CD4-positive, alpha-beta T cell treated with Interleukin-15 for 1 hour (primary cell): ENCODE measurements around the gene CYP4B1.
"Not testable (repeated sequence)": the region's sequence is repeated elsewhere in the genome, so short reads cannot be mapped to it uniquely, and the experiment has no call there.

Experiments used
- DNase-seq: peaks from one replicate; pipeline ENCODE4 v3.0.0-alpha.2; 2020

The CYP4B1 gene

GRCh38 chr1:46798810-46799209 lies at the start of gene CYP4B1:
Gene CYP4B1, plus strand, starts transcription at chr1:46799046. Its CDS starts 36 bp downstream, at chr1:46799082.
- DNase-seq = no peak

- no peak for DNase-seq
Measured at GRCh38 chr1:46749404-46749803, 49.4 kb upstream of the CYP4B1 start.

- no peak for DNase-seq
Measured at GRCh38 chr1:46749921-46750404, 48.9 kb upstream of the CYP4B1 start.

GRCh38 chr1:46753985-46754384 lies 44.9 kb upstream of the CYP4B1 start:
- DNase-seq = no peak

GRCh38 chr1:46754707-46755106 lies 44.1 kb upstream of the CYP4B1 start:
- DNase-seq = not testable (repeated sequence)

- DNase-seq = no peak
Measured at GRCh38 chr1:46755121-46755520, 43.7 kb upstream of the CYP4B1 start.

- no peak for DNase-seq
Measured at GRCh38 chr1:46757247-46757955, 41.4 kb upstream of the CYP4B1 start.

GRCh38 chr1:46757956-46758528 lies 40.8 kb upstream of the CYP4B1 start:
- DNase-seq = no peak

- no peak for DNase-seq
Measured at GRCh38 chr1:46760558-46761166, 38.2 kb upstream of the CYP4B1 start.

GRCh38 chr1:46761740-46762139 lies 37.1 kb upstream of the CYP4B1 start:
- no peak for DNase-seq

- DNase-seq = no peak
Measured at GRCh38 chr1:46764402-46764801, 34.4 kb upstream of the CYP4B1 start.

- no peak for DNase-seq
Measured at GRCh38 chr1:46767649-46768282, 31.1 kb upstream of the CYP4B1 start.

GRCh38 chr1:46768445-46768844 lies 30.4 kb upstream of the CYP4B1 start:
- DNase-seq = no peak

GRCh38 chr1:46769028-46769740 lies 29.7 kb upstream of the CYP4B1 start:
- no peak for DNase-seq

GRCh38 chr1:46770541-46770940 lies 28.3 kb upstream of the CYP4B1 start:
- no peak for DNase-seq

- DNase-seq = no peak
Measured at GRCh38 chr1:46772571-46772970, 26.3 kb upstream of the CYP4B1 start.

- DNase-seq = no peak
Measured at GRCh38 chr1:46774297-46774696, 24.5 kb upstream of the CYP4B1 start.

GRCh38 chr1:46778456-46778855 lies 20.4 kb upstream of the CYP4B1 start:
- DNase-seq = not testable (repeated sequence)

- DNase-seq = no peak
Measured at GRCh38 chr1:46784666-46785065, 14.2 kb upstream of the CYP4B1 start.

GRCh38 chr1:46788634-46789033 lies 10.2 kb upstream of the CYP4B1 start:
- not testable (repeated sequence) for DNase-seq

- no peak for DNase-seq
Measured at GRCh38 chr1:46790446-46791101, 8.3 kb upstream of the CYP4B1 start.

GRCh38 chr1:46793126-46793525 lies 5.7 kb upstream of the CYP4B1 start:
- no peak for DNase-seq
